HFF-Myc (cell line): ENCODE results near the gene ZNF10.

Experiments used
- DNase-seq: peaks from one replicate; pipeline ENCODE4 v3.0.0-alpha.2; 2011; ENCODE audit warnings: low read depth; ENCODE audit errors: extremely low read depth
- H3K4me3 ChIP-seq: replicated peaks from 2 replicates; pipeline ENCODE4 v1.5.1; 2011; ENCODE audit warnings: low read depth, mild to moderate bottlenecking, control low read depth, low read length
- TF ChIP-seq, protein P1 (sequence below): IDR thresholded peaks from 2 replicates; pipeline ENCODE4 v1.5.1; 2012; ENCODE audit warnings: mild to moderate bottlenecking, low read depth, low read length, control low read depth; ENCODE audit errors: missing control alignments

Gene ZNF10

DNA sequence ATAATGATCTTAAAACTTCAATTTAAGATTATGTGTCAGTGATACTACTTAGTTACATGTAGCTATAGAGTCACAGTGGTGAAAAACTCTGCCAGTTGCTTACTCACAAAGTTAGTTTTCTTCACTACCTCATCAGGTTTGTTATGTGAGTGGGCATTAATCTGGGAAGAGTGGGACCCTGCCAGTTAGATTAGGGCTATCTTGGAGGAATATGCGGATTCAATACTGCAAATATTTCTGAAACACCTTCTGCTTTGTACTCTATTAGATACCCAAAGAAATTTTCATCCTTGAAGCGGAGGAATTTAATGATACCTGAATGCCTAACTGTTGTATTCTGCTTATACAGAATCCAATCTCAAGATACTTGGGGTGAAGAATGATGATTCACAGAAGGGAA, 76.0 kb downstream of the ZNF10 start:
- DNase-seq, result no peak
- H3K4me3 ChIP-seq, result no peak overlapping the region
- TF ChIP-seq, protein P1, sequence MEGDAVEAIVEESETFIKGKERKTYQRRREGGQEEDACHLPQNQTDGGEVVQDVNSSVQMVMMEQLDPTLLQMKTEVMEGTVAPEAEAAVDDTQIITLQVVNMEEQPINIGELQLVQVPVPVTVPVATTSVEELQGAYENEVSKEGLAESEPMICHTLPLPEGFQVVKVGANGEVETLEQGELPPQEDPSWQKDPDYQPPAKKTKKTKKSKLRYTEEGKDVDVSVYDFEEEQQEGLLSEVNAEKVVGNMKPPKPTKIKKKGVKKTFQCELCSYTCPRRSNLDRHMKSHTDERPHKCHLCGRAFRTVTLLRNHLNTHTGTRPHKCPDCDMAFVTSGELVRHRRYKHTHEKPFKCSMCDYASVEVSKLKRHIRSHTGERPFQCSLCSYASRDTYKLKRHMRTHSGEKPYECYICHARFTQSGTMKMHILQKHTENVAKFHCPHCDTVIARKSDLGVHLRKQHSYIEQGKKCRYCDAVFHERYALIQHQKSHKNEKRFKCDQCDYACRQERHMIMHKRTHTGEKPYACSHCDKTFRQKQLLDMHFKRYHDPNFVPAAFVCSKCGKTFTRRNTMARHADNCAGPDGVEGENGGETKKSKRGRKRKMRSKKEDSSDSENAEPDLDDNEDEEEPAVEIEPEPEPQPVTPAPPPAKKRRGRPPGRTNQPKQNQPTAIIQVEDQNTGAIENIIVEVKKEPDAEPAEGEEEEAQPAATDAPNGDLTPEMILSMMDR, result no peak
